HK-2 (cell line): Measurements from ENCODE around the gene OR10A6.

Source experiments
- DNase-seq: peaks from one replicate; pipeline ENCODE4 v3.0.0-alpha.2; 2018; ENCODE audit not compliant: unreplicated experiment

Gene OR10A6, protein sequence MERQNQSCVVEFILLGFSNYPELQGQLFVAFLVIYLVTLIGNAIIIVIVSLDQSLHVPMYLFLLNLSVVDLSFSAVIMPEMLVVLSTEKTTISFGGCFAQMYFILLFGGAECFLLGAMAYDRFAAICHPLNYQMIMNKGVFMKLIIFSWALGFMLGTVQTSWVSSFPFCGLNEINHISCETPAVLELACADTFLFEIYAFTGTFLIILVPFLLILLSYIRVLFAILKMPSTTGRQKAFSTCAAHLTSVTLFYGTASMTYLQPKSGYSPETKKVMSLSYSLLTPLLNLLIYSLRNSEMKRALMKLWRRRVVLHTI

DNA sequence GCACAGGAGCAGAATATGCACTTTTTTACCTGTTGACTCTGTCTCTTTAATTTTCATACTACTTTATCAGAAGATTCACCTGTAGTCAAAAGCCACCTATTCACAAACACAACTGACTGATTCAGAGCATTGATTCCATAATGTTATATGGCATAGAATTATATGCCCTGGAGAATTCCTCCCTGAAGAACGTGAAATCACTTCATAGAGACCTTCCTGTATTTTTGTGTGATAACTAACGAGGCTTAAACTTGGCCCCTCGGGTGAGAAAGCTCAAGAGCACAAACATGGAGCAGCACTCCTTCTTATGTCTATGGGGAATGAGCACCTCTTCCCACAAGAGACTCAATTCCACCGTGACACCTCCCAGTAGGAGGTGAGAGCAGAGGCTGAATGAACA, at the start of gene OR10A6:
OR10A6 (minus strand) TSS at position 101 of the 400 bp plus-strand sequence. CDS start 2,606 bp downstream, outside the sequence.
- no peak for DNase-seq

DNA sequence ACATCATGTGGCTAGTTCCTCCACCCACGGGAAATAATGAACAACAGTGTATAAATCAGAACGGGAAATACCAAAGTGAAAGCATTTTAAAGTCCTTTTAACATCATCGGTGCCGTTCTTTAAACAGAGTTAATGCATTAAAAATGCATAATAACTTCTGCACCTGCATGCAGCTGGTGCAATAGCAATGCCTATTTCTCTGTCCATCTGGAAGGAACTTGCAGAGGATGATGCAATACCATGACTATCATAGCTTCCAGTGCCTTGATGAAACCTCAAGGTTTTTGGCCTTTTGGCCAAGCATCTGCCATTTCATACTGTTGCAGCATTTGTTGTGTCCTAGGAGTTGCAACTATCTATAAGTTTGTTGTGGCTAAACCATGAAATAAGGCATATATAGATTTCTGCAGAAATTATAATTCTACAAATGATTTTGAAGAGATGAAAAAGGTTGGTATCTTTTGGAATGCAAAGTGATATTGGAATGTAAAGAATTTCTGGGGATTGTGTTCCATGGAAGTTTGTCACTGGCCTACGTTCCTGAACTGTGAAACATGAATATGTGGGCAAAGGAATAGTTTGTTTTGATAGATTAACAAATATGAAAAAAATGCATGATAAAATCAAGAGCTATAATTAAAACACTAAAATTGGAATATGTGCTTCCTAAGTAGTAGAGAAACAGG, 46.3 kb upstream of the OR10A6 start:
- no peak for DNase-seq

DNA sequence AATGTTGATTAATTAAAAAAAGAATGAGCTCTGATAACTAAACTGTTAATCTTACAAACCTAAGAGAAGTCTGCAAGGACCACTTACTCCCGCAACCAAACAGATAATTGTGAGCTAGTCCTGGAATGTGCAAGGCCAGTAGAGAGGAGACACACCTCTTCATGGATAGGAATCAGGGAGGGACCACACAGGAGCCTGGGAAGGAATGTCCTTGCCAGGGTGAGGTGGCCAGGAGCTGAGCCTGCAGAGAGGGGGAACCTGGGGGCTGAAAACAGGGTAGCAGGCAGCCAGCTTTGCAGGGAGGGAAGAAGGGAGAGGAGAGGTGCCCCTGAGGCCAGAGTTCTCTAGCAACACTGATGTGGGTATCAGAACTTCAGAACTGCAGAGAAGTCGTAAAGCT, 43.6 kb upstream of the OR10A6 start:
- no peak for DNase-seq

DNA sequence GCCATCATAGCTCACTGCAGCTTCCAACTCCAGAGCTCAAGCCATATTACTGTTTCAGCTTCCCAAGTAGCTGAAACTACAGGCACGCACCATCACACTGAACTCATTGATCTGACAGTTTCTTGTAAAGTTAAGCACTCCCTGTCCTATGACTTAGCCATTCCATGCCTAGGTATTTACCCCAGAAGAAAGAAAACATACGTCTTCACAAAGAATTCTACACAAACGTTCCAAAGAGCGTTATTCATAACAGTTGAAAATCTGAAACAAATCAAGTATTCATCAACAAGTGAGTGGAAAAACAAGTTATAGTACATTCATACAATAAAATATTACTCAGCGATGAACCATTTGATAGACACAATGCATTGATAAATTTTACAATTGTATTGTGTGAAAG, 41.9 kb upstream of the OR10A6 start:
- DNase-seq, result no peak

DNA sequence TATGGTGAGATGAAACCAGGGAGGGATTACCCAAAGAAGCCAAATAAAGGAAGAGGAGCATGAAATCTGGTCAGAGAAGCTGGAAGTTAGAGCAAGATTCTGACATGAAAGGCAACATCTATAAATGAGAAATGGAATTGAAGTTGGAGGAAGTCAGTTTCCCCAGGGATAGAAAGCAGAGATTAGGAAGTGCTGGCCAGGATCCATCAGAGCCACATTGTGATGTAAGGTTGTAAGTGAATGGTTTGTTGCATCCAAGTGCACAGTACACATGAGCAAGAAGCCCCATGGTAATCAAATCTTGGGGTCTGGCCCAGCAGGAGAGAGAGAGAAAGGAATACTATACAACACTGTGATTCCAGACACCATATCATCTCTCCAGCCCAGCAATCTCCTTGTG, 40.8 kb upstream of the OR10A6 start:
- no peak for DNase-seq

DNA sequence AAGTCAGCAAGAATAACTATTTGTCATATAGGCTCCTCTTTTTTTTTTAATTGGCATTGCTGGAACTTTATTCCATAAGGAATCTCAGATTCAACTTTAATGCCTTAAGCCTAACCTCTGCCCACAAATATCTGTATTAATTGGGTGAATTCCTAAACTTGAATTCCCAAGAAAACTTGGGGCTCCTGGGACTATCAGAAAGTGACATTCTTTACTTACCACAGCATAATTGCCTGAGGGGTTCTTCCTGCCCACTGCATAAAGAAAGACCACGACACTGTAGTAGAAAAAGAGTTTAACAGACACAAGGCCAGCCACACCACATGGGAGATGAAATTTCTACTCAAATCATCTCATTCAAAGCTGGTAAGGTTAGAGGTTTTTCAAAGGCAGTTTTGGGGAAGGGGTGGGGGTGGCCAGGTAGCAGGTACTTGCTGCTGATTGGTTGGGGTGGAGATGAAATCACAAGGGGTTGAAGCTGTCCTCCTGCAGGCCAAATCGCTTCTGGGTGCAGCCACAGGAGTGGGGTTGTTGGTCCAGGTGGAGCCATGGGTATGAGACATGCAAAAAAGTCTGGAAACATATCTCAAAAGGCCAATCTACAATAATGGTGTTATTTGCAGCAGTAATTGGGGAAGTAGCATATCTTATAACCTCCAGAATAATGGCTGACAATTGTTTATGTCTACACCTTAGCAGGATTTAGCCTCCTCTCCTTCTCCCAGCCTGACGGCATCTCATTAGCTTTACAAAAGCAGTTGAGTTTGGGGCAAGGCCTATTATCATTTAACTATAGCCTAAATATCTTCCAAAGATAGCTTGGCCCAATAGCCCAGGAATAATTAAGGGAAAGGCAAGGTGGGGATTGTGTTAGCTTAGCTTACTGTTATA, 38.9 kb upstream of the OR10A6 start:
- DNase-seq, result no peak

DNA sequence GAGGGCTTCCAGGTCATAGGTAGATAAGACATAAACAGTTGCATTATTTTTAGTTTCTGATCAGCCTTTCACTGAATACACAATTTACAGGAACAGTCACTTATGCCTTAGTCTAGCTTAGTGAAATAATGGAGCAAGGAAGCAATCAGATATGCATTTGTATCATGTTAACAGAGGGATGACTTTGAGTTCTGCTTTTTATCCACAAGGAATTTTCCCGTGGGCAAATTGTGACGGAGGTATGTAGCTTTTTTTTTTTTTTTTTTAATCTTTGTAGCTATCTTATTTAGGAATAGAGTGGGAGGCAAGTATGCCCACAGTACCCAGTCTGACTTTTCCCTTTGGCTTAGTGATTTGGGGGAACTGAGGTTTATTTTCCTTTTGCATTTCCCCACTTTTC, 37.6 kb upstream of the OR10A6 start:
- no peak for DNase-seq

DNA sequence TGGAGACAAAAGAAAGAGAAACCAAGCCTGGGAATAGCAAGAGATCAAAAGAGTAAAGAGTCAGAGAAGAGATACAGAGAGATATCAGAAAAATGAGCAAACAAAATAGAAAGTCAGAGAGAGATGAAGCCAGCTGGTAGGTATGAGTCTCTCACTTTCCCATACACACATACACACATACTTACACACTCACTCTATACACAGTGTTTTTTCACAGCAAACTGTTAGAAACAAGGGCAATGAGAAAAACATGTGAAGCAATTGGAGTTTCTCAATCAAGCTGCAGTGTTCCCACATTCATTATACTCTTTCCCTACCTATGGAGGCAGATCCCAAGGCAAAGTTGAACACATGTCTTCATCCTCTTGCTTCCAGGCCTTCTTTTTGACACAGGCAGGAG, 36.8 kb upstream of the OR10A6 start:
- DNase-seq, result no peak

DNA sequence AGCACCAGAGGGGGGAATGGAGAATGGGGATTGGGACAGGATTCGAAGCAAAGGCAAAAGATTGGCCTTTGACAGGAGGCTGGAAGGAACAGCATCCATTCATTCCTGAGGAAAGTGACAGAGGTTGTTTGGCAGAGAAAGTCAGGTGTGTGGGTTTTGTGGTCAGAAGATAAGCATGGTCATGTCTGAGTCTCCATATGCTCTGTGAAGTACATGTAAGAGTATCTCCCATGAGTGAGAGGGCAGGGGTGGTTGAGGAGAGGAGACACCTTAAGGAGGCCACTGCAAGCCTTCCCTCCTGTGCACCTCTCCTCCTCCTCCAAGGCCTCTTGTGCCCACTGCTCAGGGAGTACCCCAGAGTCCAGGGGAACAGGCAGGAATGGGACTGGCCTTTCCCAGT, 36.0 kb upstream of the OR10A6 start:
- no peak for DNase-seq

DNA sequence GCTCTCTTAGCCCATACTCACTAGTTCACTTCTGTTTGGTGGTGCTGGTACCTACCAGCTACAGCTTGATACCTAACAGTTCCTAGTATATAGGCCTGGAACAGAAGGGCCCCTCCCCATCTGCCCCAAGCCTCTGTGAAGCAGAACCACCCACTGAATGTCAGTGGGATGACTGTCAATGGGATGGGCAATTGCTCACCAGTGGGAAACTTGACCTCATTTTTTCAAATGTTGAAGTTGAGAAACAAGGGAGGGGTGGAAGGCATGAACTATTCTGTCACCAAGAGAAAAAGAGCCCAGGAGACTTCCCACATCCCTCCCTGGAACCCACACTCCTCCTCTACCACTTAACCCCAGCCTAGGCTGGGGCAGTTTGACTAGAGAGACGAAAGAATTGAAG, 34.3 kb upstream of the OR10A6 start, which contains the start of gene NLRP10:
NLRP10 (minus strand) TSS at position 62 of the 400 bp plus-strand sequence. CDS start 1,952 bp downstream, outside the sequence.
- DNase-seq, result no peak

DNA sequence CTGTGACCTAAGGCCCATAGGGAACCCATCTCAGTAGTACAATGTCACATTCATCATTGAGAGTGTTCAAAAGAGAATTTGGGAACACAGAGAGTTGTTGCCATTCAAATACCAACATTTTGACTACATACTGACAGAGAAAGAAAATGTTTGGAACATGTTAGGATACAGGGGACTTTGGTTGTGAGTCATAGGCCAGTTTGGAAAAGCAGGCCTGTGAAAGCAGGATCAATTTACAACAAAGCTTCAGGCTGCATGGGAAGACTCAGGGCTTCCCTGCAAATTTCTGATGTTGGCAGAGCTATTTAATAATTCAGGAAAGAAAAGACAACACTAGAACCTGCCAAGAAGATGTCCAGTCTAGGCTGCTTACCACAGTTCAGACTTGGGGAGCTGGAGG, 33.8 kb upstream of the OR10A6 start:
- no peak for DNase-seq

DNA sequence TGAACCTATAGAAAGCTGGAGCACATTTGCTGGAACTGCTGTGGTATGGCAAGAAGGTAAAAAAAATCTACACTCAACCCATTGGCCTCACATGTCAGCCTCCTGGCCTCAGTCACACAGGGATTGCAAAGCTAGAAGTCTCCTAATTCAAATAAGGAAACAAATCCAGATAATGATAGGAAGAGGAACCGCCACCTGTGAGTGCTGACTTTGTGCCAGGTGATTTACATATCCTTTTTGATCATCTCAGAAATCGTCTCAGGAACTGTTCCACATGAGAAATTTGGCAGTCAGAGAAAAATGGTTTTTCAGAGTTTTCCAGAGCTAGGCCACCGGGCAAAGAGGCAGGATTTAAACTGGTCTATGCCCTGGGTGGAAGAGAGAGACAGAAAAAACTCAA, 33.2 kb upstream of the OR10A6 start:
- no peak for DNase-seq

DNA sequence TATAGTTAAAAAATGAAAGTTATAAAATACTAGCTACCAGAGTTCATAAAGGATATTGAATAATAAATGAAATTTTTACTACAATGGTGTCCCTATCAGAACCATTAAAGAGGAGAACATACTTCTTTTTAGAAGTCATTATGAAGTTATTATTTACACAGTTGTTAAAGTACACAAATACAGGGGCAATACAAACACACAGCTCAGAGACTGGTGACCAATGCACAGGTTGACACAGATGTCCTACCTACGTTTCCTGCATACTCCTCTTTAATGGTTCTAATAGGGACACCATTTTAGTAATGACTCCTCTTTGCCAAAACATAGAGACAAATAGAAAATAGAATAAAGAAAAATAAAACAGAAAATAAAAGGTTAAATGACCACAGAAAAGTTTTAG, 24.1 kb upstream of the OR10A6 start:
- DNase-seq, result no peak

DNA sequence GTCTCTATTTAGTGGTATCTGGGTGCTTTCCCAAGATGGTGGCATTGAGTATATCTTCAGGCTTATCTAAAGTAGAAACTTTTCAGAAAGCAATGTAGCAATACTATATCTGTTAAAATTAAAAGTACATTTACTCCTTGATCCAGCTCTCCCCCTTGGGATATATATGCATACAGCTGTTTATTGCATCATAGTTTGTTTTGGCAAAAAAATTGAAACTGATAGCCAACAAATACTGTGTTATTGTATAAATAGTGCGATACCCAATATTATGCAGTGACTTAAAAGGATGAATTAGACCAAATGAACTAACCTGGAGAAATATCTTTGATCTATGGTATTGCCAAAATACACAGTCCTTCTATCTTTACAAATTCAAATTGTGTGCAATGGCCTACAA, 18.9 kb upstream of the OR10A6 start:
- no peak for DNase-seq

DNA sequence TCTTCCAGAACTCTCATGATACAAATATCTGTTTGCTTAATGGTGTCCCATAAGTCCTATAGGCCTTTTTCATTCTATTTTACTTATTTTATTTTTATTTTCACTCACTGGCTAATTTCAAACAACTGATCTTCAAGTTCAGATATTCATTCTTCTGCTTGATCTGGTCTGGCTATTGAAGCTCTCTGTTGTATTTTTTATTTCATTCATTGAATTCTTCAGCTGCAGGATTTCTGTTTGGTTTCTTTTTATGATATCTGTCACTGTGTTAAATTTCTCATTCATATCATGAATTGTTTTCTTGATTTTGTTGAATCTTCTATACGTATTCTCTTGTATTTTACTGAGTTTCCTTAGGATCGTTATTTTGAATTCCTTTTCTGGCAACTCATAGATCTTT, 13.1 kb upstream of the OR10A6 start:
- no peak for DNase-seq

DNA sequence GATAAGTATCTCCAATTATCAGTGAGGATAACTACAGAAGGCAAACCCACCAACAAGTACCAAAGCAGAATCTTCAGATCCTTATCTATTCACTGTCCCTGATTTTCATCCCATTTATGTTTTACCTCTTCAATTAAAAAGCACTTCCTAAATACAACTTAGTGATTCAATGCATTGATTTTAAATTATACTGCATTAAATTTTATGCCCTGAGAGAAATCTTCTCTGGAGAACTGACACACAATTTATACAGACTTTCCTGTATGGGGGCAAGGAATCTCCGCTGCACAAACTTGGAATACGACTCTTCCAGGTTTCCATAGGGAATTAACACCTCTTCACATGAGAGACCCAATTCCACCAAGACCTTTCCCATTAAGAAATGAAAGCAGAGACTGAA, 10.5 kb upstream of the OR10A6 start, which contains the start of gene OR10A3:
OR10A3 (minus strand) TSS at position 101 of the 400 bp plus-strand sequence. CDS start 2,188 bp downstream, outside the sequence.
- DNase-seq, result no peak

DNA sequence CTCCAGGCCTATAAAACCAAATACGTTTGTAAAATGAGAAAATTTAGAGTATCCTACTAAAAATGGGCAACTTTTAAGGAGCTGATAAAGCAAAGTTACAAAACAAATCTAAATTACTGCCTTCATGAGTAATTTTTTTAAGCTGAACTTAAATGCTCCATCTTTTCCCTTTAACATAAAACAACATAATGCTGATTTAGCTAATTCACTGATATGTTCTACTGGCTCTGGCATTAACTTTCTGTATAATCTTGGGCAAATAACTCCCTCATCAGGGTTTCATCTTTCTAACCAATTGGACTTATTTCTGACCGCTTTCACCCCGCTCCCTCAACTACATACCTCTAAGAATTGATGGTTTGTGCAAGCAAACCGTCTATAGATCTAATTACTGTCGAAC, 10.1 kb upstream of the OR10A6 start:
- DNase-seq, result no peak

DNA sequence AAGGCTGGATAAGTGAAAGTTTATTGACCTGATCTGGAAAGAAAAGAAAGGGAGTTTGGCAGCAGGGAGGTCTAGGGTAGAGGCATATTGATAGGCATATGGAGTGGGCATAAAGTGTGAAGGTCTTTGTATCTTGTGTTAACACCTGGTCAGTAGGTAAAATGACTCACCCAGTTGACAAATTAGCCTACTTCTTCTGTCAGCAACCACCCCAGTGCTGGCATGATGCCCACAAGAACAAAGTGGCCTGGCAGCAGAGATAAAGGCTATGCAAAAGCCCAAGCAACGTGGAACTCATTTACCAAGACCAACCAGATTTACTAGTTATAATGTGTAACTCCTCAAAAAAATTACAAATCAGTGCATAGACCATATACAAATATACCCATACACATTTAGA, 5.5 kb upstream of the OR10A6 start:
- no peak for DNase-seq

DNA sequence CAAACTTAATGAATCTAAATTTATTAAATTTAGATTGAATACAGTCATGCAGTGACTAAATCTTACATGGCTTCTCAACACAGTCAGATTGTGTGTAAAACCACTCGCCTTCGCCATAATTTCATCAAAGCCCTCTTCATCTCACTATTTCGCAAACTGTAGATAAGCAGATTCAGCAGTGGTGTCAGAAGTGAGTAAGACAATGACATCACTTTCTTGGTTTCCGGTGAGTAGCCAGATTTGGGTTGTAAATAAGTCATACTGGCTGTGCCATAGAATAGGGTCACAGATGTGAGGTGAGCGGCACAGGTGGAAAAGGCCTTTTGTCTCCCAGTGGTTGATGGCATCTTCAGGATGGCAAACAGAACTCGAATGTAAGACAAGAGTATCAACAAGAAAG, 3.4 kb downstream of the OR10A6 start:
- DNase-seq, result no peak

DNA sequence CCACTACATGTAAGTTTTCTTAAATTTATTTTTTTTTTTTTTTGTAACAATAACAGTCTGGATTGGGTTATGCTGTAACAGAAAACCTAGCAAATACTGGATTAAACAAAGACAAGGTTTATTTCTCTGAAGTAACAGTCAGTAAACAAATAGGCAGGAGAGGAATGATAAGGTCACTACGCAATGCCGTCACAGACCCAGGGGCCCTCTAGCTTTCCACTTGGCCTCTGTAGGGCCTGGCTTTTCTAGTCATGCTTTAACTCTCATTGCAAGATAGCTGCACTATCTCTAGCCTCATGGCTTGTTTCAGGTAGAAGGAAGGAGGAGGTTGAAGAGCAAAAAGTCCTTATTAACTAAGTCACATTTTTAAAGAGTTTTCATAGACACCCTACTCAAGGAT, 6.5 kb downstream of the OR10A6 start:
- no peak for DNase-seq

DNA sequence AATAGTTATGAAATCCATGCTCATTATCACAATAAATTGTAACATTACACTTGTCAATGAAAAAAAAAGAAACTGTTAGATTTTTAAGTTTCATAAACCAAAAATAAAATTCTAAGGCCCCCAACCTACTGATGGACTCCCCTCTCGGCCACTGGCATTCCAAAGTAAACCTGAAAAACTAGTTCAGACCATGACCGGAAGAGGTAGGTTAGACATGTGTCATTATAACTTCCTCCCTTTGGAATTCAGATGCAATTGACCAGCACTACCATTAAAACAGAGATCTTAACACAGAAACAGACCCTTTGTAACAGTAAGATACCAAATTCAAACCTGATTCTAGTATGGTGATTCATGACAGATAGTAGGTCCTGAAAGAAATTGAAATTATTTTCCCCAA, 12.9 kb downstream of the OR10A6 start:
- no peak for DNase-seq

DNA sequence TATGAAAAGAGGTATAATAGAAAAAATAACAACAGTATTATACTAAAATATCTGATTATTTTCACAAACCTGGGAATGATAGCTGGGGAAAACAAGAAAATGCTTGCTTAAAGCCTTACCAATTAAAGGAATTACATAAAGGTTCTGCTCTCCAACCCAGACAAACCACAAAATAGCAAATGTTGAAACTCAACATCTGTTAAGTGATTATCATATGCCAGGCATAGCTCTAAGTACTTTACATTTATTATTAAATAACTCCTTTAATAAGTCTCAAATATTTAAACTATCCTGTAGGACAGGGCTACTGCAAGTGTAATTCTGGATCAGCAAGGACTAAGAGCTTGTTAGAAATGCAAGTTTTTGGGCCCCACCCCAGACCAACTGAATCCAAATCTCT, 20.1 kb downstream of the OR10A6 start:
- DNase-seq, result no peak
